H1 (cell line): ENCODE results near the gene AMN1. TPM values are rescaled to one million over a fixed set of nuclear protein-coding genes. Genes with fewer than 3 reads are reported as not detected.

ENCODE experiments used
- CHD7 ChIP-seq: fragments of 300-600 bp; sonication (generic); IDR thresholded peaks from 2 replicates; pipeline ENCODE4 v1.7.1; 2012; ENCODE audit warnings: low read length, moderate library complexity, mild to moderate bottlenecking, inconsistent platforms; ENCODE audit not compliant: insufficient replicate concordance
- CREB1 ChIP-seq: IDR thresholded peaks from 2 replicates; pipeline ENCODE4 v1.6.1; 2012; ENCODE audit warnings: inconsistent platforms
- FOSL1 ChIP-seq: IDR thresholded peaks from 2 replicates; pipeline ENCODE4 v1.6.1; 2011; ENCODE audit warnings: mild to moderate bottlenecking, low read depth, low read length, moderate library complexity; ENCODE audit not compliant: insufficient read depth
- GTF2F1 ChIP-seq: IDR thresholded peaks from 2 replicates; pipeline ENCODE4 v1.6.1; 2012; ENCODE audit warnings: low read depth, low read length, improper control_type of control experiment, borderline replicate concordance
- HDAC2 ChIP-seq, 2 experiments: fragments of 300-600 bp in 1 of 2; sonication (generic) in 1 of 2; IDR thresholded peaks; 2 replicates each; pipeline ENCODE4 v1.6.1; 2011 to 2012; ENCODE audit warnings: low read depth in 2 of 2, low read length in 2 of 2, mild to moderate bottlenecking in 2 of 2, moderate library complexity in 2 of 2, borderline replicate concordance in 1 of 2, inconsistent platforms in 1 of 2
- JUND ChIP-seq: IDR thresholded peaks from 2 replicates; pipeline ENCODE4 v1.6.1; 2011; ENCODE audit warnings: mild to moderate bottlenecking, improper control_type of control experiment, low read length
- SIRT6 ChIP-seq: IDR thresholded peaks from one replicate; pipeline ENCODE4 v1.7.1; 2012; ENCODE audit warnings: low read length, inconsistent platforms
- SP2 ChIP-seq: IDR thresholded peaks from 2 replicates; pipeline ENCODE4 v1.6.1; 2012; ENCODE audit warnings: mild to moderate bottlenecking, low read length, inconsistent platforms
- SRF ChIP-seq: IDR thresholded peaks from 2 replicates; pipeline ENCODE4 v1.6.1; 2011; ENCODE audit warnings: mild to moderate bottlenecking, low read depth, low read length, moderate library complexity
- TAF1 ChIP-seq: IDR thresholded peaks from 2 replicates; pipeline ENCODE4 v1.6.1; 2011; ENCODE audit warnings: mild to moderate bottlenecking, low read depth, low read length
- TAF7 ChIP-seq: optimal IDR thresholded peaks from 2 replicates; pipeline ENCODE3; 2011; ENCODE audit warnings: low read depth, mild to moderate bottlenecking, inconsistent platforms, low read length, moderate library complexity, borderline replicate concordance
- TBP ChIP-seq: IDR thresholded peaks from 2 replicates; pipeline ENCODE4 v1.6.1; 2011; ENCODE audit warnings: low read depth, low read length, improper control_type of control experiment
- polyA plus RNA-seq, 7 experiments: library from polyadenylated mRNA; depleted of rRNA in 3 of 7; stranded (reverse) in 5 of 7; unstranded in 2 of 7; fragments of >200 nt in 5 of 7; fragments of 200-250 nt in 2 of 7; gene quantifications; 1 replicate in 5 of 7; 2 replicates in 1 of 7; 4 replicates in 1 of 7; pipeline versions ENCODE4 v1.2.1 to v1.2.3, GENCODE V29; 2011 to 2013; ENCODE audit warnings: missing spikeins in 2 of 7, mixed read lengths in 2 of 7
- total RNA-seq: library from RNA; stranded (reverse); fragmentation: NEBNext Ultra II Directional; extraction: Animal tissue kit (Norgen Biotek cat#: 25700); gene quantifications from 2 replicates; pipeline ENCODE4 v1.2.1, GENCODE V29; 2021

AMN1 gene
- total and polyA plus RNA-seq, 2 of the 8 experiments (the other 6 are each of a cell fraction or from before 2014, with no cell fraction given), result 7.5 to 13.8 TPM

DNA sequence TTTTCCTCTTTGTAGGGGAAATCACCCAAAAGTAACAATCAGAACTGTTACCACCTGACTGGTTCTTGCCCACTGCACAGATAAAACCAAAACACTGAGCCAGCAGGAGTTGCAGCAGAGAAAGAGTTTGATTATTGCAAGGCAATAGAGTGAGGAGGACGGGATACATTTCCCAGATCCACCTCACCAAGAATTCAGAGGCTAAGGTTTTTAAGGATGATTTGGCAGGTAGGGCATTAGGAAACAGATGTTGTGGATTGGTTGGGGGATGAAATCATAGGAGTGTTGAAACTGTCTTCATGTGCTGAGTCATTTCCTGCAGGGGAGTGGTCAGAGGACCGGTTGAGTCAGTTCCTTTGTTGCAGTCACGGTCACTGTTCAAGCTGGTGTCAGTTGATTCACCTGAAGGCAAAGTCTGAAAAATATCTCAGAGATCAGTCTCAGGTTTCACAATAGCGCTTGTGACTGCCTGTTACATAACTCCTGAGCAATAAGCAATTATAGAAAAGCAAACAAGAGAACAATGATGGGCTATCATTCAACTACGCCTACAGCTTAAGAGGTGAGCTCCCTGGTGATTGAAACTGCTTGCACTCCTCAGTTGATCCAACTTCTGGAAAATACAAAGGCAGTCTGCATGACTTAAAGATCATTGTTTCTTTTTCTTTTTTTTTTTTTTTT lies 20.3 kb upstream of the AMN1 start (continued):
- TF ChIP-seq CHD7 (no peak), TBP (no peak), CREB1 (peak; percentile 43; the same call in 1 of the 2 replicates), GTF2F1 (no peak), HDAC2 (IDR thresholded peaks at IDR 0.05; ENCODE audit: borderline replicate concordance in 1 of 2, low read depth in 2 of 2, low read length in 2 of 2) (no peak), SIRT6 (no peak), JUND (peak; percentile 91), SP2 (no peak), TAF1 (no peak), TAF7 (no peak), FOSL1 (no peak), SRF (no peak)
